ENCODE measurements around the gene CALML6.

CALML6 gene

DNA sequence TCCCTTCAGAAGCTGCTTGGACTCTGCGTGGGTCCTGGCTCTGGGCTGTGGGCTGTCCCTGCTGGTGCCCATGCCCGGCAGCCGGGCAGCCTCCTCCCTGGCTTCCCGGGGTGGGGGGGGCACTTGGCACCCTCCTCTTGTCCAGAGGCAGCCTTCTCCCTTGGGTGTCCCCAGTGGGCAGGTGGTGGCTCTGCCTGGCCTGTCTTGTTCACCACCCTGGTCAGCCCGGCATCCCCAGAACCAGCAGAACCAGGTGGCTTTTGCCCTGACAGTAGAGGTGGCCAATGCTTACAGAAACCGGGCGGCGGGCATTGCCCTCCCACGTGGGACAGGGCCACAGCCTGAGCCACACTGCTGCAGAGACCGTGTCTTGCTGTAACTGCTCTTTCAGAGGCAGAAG lies 50.5 kb downstream of the CALML6 start:
- H2AFZ ChIP-seq (ENCODE audit: low read length), result no peak overlapping the region
- no peaks in the 10 kb centered on the region for H3K79me2 ChIP-seq (ENCODE audit: low read length)
- no peaks in the 10 kb centered on the region for H3K4me1 ChIP-seq (ENCODE audit: low read length)
- H3K27ac ChIP-seq (ENCODE audit: low read length), result no peak overlapping the region
- no peak overlapping the region for H3K4me2 ChIP-seq (ENCODE audit: low read depth, low read length)
- H3K9ac ChIP-seq (ENCODE audit: low read length), result no peak overlapping the region
- no peaks in the 10 kb centered on the region for H3K9me2 ChIP-seq (replicated peaks; ENCODE audit: insufficient read depth, low read length)
- H3K27me3 ChIP-seq (replicated peaks; ENCODE audit: insufficient read depth, low read length), result peaks cover 86% of the 10 kb centered on the region
- H4K20me1 ChIP-seq (ENCODE audit: insufficient read depth, low read length), result no peaks in the 10 kb centered on the region
- no peaks in the 10 kb centered on the region for H3K36me3 ChIP-seq (replicated peaks; ENCODE audit: insufficient read depth, low read length)
- TF ChIP-seq EZH2phosphoT487 (IDR thresholded peaks at IDR 0.05; ENCODE audit: low read length) (no peak), EZH2 (optimal IDR thresholded peaks at IDR 0.05; ENCODE audit: low read depth, low read length) (no peak)
- TF ChIP-seq, protein P1, sequence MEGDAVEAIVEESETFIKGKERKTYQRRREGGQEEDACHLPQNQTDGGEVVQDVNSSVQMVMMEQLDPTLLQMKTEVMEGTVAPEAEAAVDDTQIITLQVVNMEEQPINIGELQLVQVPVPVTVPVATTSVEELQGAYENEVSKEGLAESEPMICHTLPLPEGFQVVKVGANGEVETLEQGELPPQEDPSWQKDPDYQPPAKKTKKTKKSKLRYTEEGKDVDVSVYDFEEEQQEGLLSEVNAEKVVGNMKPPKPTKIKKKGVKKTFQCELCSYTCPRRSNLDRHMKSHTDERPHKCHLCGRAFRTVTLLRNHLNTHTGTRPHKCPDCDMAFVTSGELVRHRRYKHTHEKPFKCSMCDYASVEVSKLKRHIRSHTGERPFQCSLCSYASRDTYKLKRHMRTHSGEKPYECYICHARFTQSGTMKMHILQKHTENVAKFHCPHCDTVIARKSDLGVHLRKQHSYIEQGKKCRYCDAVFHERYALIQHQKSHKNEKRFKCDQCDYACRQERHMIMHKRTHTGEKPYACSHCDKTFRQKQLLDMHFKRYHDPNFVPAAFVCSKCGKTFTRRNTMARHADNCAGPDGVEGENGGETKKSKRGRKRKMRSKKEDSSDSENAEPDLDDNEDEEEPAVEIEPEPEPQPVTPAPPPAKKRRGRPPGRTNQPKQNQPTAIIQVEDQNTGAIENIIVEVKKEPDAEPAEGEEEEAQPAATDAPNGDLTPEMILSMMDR (IDR thresholded peaks at IDR 0.05; ENCODE audit: low read length), result no peak
- DNase-seq, result no peak
- H3K4me3 ChIP-seq (ENCODE audit: low read length), result no peak overlapping the region
- H3F3A ChIP-seq (ENCODE audit: insufficient read depth, low read length), result no peaks in the 10 kb centered on the region
- H3K9me3 ChIP-seq (replicated peaks; ENCODE audit: insufficient read depth, low read length), result no peaks in the 10 kb centered on the region

DNA sequence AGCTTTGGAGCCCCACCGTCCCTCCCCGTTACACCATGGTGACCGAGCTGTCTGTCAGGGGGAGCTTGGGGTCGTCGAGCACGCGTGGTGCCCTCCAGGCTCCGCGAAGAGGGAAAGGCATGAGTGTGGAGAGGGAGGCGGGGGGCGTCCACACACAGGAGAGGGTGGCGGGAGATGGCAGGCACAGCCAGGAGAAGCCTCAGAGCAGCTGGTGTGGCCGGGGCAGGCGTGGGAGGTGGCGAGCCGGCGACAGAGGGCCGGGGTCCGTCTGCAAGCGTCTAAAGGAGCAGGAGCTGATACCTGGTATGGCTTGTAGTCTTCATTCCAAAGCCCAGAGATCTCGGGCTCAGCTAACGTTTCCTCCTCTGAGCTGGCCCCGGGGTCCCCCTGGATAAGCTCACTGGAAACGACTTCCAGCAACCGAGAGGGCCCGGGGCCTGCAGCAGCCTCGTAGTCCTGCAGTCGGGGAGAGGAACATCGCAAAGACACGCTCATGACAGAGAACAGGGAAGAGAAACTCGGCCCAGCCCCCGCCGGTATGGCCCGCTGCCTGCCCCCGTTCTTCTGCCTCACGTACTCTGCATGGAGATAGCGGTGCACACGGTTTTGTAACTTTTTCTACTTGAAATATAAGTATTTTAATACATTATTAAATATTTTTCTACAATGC lies 51.1 kb downstream of the CALML6 start:
- Histone ChIP-seq H3K4me2 (ENCODE audit: low read depth, low read length) (no peak overlapping the region), H2AFZ (ENCODE audit: low read length) (no peak overlapping the region)

More for the DNA sequence above, 51.1 kb downstream of the CALML6 start:
- Histone ChIP-seq H3K27me3 (replicated peaks; ENCODE audit: insufficient read depth, low read length) (peaks cover 79% of the 10 kb centered on the region), H3K36me3 (replicated peaks; ENCODE audit: insufficient read depth, low read length) (no peaks in the 10 kb centered on the region), H4K20me1 (ENCODE audit: insufficient read depth, low read length) (no peaks in the 10 kb centered on the region), H3K79me2 (ENCODE audit: low read length) (no peaks in the 10 kb centered on the region), H3K27ac (ENCODE audit: low read length) (no peak overlapping the region), H3K9me3 (replicated peaks; ENCODE audit: insufficient read depth, low read length) (no peaks in the 10 kb centered on the region), H3K4me3 (ENCODE audit: low read length) (no peak overlapping the region), H3K4me1 (ENCODE audit: low read length) (no peaks in the 10 kb centered on the region), H3K9ac (ENCODE audit: low read length) (no peak overlapping the region), H3K9me2 (replicated peaks; ENCODE audit: insufficient read depth, low read length) (no peaks in the 10 kb centered on the region), H3F3A (ENCODE audit: insufficient read depth, low read length) (no peaks in the 10 kb centered on the region)
- peak; percentile 2 for DNase-seq
- TF ChIP-seq, protein P1 (IDR thresholded peaks at IDR 0.05; ENCODE audit: low read length), result no peak
- TF ChIP-seq EZH2phosphoT487 (IDR thresholded peaks at IDR 0.05; ENCODE audit: low read length) (no peak), EZH2 (optimal IDR thresholded peaks at IDR 0.05; ENCODE audit: low read depth, low read length) (no peak)

All from MM.1S (cell line).